ENCODE data around the gene PSMD13.

DNA sequence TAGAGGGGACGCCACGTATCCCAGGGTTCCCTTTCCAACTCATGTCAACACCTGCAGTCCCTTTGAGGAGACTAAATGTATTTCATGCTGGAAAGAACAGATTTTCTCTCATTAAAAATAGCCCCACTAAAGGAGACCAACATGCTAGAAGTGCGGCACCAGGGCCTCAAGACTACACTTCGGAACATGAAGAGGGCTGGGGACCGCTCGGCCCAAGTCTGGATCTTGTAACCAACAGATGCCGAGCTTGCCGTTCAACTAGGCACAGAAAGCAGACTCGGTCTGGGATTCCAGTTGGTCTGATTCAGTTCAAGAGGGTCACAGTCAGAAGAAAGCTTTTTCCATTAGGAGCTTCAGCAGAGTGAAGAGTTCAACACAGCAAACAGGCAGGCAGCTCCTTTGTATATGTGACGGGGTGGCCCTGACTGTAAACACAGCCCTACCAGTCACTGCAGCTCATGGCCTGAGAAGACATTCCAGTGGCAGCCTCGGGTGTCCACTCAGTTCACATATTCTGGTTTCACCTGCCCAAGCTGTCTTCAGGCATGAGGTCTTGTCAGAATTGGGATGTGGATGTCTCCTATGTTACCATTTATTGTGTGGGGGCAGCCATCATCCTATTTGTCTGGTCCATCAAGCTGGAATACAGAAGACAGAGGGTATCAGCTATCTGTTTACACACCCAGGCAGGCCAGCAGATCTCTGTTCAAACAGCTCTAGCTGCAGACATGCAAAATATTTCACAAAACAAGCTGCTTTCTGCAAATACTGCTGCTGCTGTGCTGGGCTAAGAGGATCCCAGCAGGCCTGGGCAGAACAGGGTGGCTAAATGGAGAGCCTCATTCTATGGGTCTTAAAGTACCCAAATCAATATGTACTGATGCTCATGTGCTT is 20.4 kb upstream of the PSMD13 start:
- no peak for TF ChIP-seq EGR1 (IDR thresholded peaks at IDR 0.05; ENCODE audit: low read depth)
- TF ChIP-seq, protein P1, sequence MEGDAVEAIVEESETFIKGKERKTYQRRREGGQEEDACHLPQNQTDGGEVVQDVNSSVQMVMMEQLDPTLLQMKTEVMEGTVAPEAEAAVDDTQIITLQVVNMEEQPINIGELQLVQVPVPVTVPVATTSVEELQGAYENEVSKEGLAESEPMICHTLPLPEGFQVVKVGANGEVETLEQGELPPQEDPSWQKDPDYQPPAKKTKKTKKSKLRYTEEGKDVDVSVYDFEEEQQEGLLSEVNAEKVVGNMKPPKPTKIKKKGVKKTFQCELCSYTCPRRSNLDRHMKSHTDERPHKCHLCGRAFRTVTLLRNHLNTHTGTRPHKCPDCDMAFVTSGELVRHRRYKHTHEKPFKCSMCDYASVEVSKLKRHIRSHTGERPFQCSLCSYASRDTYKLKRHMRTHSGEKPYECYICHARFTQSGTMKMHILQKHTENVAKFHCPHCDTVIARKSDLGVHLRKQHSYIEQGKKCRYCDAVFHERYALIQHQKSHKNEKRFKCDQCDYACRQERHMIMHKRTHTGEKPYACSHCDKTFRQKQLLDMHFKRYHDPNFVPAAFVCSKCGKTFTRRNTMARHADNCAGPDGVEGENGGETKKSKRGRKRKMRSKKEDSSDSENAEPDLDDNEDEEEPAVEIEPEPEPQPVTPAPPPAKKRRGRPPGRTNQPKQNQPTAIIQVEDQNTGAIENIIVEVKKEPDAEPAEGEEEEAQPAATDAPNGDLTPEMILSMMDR (IDR thresholded peaks at IDR 0.05 in 2 of 3, conservative IDR thresholded peaks at IDR 0.05 in 1 of 3; ENCODE audit: borderline replicate concordance in 1 of 3, insufficient read depth in 1 of 3, low read depth in 2 of 3, low read length in 2 of 3) = no peak

Data from HCT116 (cell line).